ENCODE data around the gene BCR. TPM values are rescaled to one million over a fixed set of nuclear protein-coding genes. Genes with fewer than 3 reads are reported as not detected.
A peak's percentile ranks its signal among the peaks of the same experiment; 100 is the strongest.

BCR gene
- total RNA-seq, 1 experiment from 2014 or later = 77.0 TPM

DNA sequence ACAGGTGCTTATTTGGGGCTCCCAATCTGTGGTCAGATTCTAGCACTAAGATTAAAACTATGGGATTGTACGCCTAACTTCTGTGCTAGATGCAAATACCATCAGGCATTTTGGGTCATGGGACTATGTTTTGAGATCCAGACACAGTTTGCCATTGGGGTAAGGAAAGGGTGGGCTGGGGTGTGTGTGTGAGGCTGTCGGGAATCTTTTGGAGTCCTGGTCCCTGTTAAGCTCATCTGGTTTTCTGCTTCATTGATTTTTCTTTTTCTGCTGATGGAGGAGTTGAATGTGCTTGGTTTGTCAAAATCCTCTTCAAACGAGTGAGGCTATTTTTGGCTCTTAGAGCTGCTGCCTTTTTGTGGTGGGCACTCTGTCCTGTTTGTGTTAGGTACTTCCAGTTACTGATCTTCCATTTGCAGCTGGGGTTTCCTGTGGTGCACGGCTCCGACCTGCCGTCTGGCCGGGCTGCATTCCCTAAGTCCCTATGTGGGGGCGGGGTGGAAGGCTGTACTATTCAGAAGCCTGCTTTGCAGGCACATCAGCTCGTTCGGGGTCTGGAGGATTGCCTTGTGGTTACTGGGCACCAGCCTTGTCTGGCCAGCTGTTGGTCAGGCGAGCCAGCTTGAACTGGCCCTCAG is 2.9 kb downstream of the BCR start:
- H4K8ac ChIP-seq (replicated peaks; ENCODE audit: insufficient read length, low read depth, low read length) = no peak overlapping the region
- no CpG with 5 or more reads among the region's 11 CpGs for WGBS (ENCODE audit: extremely low coverage, insufficient read length, low lambda C conversion rate)
- H2BK15ac ChIP-seq (ENCODE audit: low read depth, low read length) = no peak overlapping the region
- H4K5ac ChIP-seq (ENCODE audit: insufficient read length, low read depth, low read length) = no peak overlapping the region
- peak overlapping the region; percentile 90 for H3K4me2 ChIP-seq (ENCODE audit: insufficient read depth, insufficient read length, low read length)
- H3K23ac ChIP-seq (ENCODE audit: insufficient read length, low read depth, low read length) = no peak overlapping the region
- no peak overlapping the region for H3K18ac ChIP-seq (ENCODE audit: insufficient read length, low read depth, low read length)
- peaks cover 8% of the 10 kb centered on the region for H3K79me1 ChIP-seq (ENCODE audit: insufficient read depth, low read depth, low read length, poor library complexity, severe bottlenecking)
- H2AK5ac ChIP-seq (ENCODE audit: insufficient read length, low read length) = no peak overlapping the region
- no peak overlapping the region for H3K4ac ChIP-seq (ENCODE audit: low read depth, low read length)
- no peak overlapping the region for H2BK5ac ChIP-seq (ENCODE audit: insufficient read length, low read length)
- no peak overlapping the region for H2BK12ac ChIP-seq (ENCODE audit: insufficient read length, low read depth, low read length)
- DNase-seq = peak; percentile 79
- no peak overlapping the region for H3K14ac ChIP-seq (ENCODE audit: insufficient read depth, low read length)
- H2BK20ac ChIP-seq (ENCODE audit: low read depth, low read length, poor library complexity, severe bottlenecking) = no peak overlapping the region
- Mint-ChIP-seq H3K27ac (peak overlapping the region; percentile 80 to 97 (median 95)), H3K9me3 (no peaks in the 10 kb centered on the region; a peak in 1 of 5 replicates), H3K4me3 (peak overlapping the region; percentile 73 to 86), H3K36me3 (ENCODE audit: insufficient read depth in 1 of 3, low read depth in 3 of 3) (peaks cover 19 to 45% (median 33%) of the 10 kb centered on the region in 3 experiments), H3K27me3 (ENCODE audit: low read depth) (peaks cover 12% of the 10 kb centered on the region), H3K4me1 (peaks cover 61 to 77% of the 10 kb centered on the region in 2 experiments)
- H2BK120ac ChIP-seq (ENCODE audit: low read depth, low read length, poor library complexity, severe bottlenecking) = no peak overlapping the region
- peaks cover 6% of the 10 kb centered on the region for H4K20me1 ChIP-seq (ENCODE audit: control insufficient read depth, insufficient read depth, insufficient read length)
- no peaks in the 10 kb centered on the region; the same call in 1 of the 2 replicates for H3K27me3 ChIP-seq (ENCODE audit: insufficient read depth, low read length)
- no peak overlapping the region for H3T11ph ChIP-seq (ENCODE audit: low read length)
- TF ChIP-seq, protein P1, sequence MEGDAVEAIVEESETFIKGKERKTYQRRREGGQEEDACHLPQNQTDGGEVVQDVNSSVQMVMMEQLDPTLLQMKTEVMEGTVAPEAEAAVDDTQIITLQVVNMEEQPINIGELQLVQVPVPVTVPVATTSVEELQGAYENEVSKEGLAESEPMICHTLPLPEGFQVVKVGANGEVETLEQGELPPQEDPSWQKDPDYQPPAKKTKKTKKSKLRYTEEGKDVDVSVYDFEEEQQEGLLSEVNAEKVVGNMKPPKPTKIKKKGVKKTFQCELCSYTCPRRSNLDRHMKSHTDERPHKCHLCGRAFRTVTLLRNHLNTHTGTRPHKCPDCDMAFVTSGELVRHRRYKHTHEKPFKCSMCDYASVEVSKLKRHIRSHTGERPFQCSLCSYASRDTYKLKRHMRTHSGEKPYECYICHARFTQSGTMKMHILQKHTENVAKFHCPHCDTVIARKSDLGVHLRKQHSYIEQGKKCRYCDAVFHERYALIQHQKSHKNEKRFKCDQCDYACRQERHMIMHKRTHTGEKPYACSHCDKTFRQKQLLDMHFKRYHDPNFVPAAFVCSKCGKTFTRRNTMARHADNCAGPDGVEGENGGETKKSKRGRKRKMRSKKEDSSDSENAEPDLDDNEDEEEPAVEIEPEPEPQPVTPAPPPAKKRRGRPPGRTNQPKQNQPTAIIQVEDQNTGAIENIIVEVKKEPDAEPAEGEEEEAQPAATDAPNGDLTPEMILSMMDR (conservative IDR thresholded peaks at IDR 0.05) = no peak
- H3K56ac ChIP-seq (ENCODE audit: insufficient read length, low read depth, low read length) = no peak overlapping the region
- no peak overlapping the region for H3K9ac ChIP-seq (ENCODE audit: extremely low read depth, insufficient read length, low read length)
- H3K4me1 ChIP-seq (ENCODE audit: insufficient read depth, low read length) = peaks cover 9% of the 10 kb centered on the region; the same call in 1 of the 2 replicates
- peaks cover 21% of the 10 kb centered on the region for H3K23me2 ChIP-seq (ENCODE audit: insufficient read length, low read depth, low read length, poor library complexity, severe bottlenecking)
- H3K27ac ChIP-seq (ENCODE audit: insufficient read length, low read depth, low read length) = no peak overlapping the region
- H2AFZ ChIP-seq (ENCODE audit: low read length) = no peak overlapping the region
- H3K79me2 ChIP-seq (ENCODE audit: insufficient read depth, low read length) = peaks cover 51% of the 10 kb centered on the region; the same call in 1 of the 2 replicates
- H3K9me3 ChIP-seq (ENCODE audit: control insufficient read depth, low read depth, low read length) = no peaks in the 10 kb centered on the region
- no peak overlapping the region for H4K91ac ChIP-seq (ENCODE audit: insufficient read length, low read depth, low read length)
